A549 treated with Mapracorat at 1 μM for 4 hours (cell line): ENCODE results near the gene NUSAP1. TPM values are rescaled to one million over a fixed set of nuclear protein-coding genes. Genes with fewer than 3 reads are reported as not detected.

Source experiments
- total RNA-seq: library from RNA; stranded (reverse); fragments of 200-300 nt; extraction: Qiagen RNA extraction; gene quantifications from 5 replicates; pipeline ENCODE4 v1.2.3, GENCODE V29; 2022

Gene NUSAP1, protein sequence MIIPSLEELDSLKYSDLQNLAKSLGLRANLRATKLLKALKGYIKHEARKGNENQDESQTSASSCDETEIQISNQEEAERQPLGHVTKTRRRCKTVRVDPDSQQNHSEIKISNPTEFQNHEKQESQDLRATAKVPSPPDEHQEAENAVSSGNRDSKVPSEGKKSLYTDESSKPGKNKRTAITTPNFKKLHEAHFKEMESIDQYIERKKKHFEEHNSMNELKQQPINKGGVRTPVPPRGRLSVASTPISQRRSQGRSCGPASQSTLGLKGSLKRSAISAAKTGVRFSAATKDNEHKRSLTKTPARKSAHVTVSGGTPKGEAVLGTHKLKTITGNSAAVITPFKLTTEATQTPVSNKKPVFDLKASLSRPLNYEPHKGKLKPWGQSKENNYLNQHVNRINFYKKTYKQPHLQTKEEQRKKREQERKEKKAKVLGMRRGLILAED
- total RNA-seq: 61.0 to 74.9 TPM (median 67.4 TPM) in 5 replicates

GRCh38 chr15:41332194-41333025, at the start of gene NUSAP1, which contains the start of gene OIP5:
TSS of gene NUSAP1 (plus strand) at chr15:41332881. CDS start at chr15:41332958, 77 bp downstream.
TSS of gene OIP5 (minus strand) at chr15:41332591. CDS start at chr15:41332561, 30 bp downstream.

DNA sequence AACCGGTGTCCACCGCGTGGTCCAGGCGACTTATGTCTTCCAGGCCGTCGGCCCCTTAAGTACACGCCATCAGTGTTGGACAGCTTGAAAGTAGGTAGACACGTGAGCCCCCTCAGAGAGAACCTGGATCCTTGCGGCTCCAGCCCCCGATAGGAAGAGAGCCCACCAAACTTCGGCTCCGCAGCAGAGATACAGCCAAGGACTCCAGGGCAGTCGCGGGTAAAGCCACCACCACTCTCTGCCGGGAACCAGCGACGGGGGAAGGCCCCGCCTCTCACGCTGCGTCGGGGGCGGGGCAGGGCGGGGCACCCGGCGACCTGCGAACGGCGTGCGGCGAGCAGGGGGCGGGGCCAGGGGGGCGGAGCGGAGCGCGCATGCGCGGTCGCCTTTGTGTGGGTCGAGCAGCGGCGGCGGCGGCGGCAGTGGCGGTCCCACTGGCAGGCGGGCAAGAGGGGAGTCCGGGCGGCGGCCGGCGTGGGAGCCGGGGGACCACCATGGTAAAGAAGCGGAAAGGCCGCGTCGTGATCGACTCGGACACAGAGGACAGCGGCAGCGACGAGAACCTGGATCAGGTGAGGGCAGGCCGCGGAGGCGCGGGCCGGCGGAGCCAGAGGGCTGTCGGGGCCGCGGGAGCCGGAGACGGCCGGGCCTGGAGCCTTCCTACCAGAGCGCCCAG, 84.2 kb downstream of the NUSAP1 start, which contains the start of gene RTF1:
Gene RTF1 (plus strand): TSS at position 354 of the 676 bp plus-strand sequence. CDS start 21 bp downstream, at position 375.

Other genes with a start within 250 kb of the NUSAP1 start
- 12.2 to 15.4 TPM (median 12.3 TPM) in 5 replicates for gene INO80, start 216.6 kb upstream of the NUSAP1 start, total RNA-seq
- not detected in 5 replicates for gene EXD1, start 102.1 kb upstream of the NUSAP1 start, total RNA-seq
- 54.6 to 61.7 TPM (median 60.6 TPM) in 5 replicates for gene CHP1, start 101.6 kb upstream of the NUSAP1 start, total RNA-seq
- 12.7 to 14.7 TPM (median 13.9 TPM) in 5 replicates for gene OIP5, start 290 bp upstream of the NUSAP1 start, total RNA-seq
- gene NDUFAF1, start 69.6 kb downstream of the NUSAP1 start, total RNA-seq: 11.6 to 14.8 TPM (median 13.1 TPM) in 5 replicates
- 17.8 to 21.1 TPM (median 20.4 TPM) in 5 replicates for gene RTF1, start 84.2 kb downstream of the NUSAP1 start, total RNA-seq
- gene ITPKA, start 161.0 kb downstream of the NUSAP1 start, total RNA-seq: 3.6 to 6.7 TPM (median 5.2 TPM) in 5 replicates
- gene LTK, start 180.9 kb downstream of the NUSAP1 start, total RNA-seq: 0.06 to 0.07 TPM (median 0.06 TPM) in 3 of 5 replicates, not detected in the others
- 8.6 to 11.9 TPM (median 11.7 TPM) in 5 replicates for gene RPAP1, start 211.4 kb downstream of the NUSAP1 start, total RNA-seq
- gene TYRO3, start 226.3 kb downstream of the NUSAP1 start, total RNA-seq: 13.4 to 17.3 TPM (median 15.8 TPM) in 5 replicates